WTC11 (cell line): Measurements from ENCODE around the gene ZNF304. TPM values are rescaled to one million over a fixed set of nuclear protein-coding genes. Genes with fewer than 3 reads are reported as not detected.
A peak's percentile ranks its signal among the peaks of the same experiment; 100 is the strongest.

Experiments used
- ATAC-seq: fragments of 200-7000 bp; cut with Tn5 transposase; 2 replicates; pipeline ENCODE4 v1.10.0; 2021; ENCODE audit warnings: mild to moderate bottlenecking, moderate library complexity
- CTCF ChIA-PET: fragments of 300-600 bp; sonication (Branson Sonifier 250); formaldehyde crosslinking; loops from one replicate; lab custom pipeline; 2021; ENCODE audit warnings: antibody characterized with exemption; lab: Charles Lee
- POLR2A ChIA-PET: fragments of 350-600 bp; sonication (Branson Sonifier 250); formaldehyde crosslinking; loops from one replicate; lab custom pipeline; 2021; ENCODE audit warnings: antibody characterized with exemption; lab: Charles Lee
- DNase-seq: peaks from one replicate; pipeline ENCODE4 v3.0.0; 2021; ENCODE audit warnings: low spot score
- H3K27ac Mint-ChIP-seq: 2 replicates; pipeline ENCODE4 v1.8.0; 2021; ENCODE audit warnings: mixed read lengths
- H3K27me3 Mint-ChIP-seq: 2 replicates; pipeline ENCODE4 v1.8.0; 2021; ENCODE audit warnings: low read depth, mild to moderate bottlenecking, moderate library complexity, mixed read lengths
- H3K36me3 Mint-ChIP-seq: 2 replicates; pipeline ENCODE4 v1.8.0; 2021; ENCODE audit warnings: mixed read lengths
- H3K4me1 Mint-ChIP-seq: 2 replicates; pipeline ENCODE4 v1.8.0; 2022; ENCODE audit warnings: mixed read lengths
- H3K4me3 Mint-ChIP-seq: 2 replicates; pipeline ENCODE4 v1.8.0; 2021; ENCODE audit warnings: mild to moderate bottlenecking, moderate library complexity, mixed read lengths
- H3K9me3 Mint-ChIP-seq: 2 replicates; pipeline ENCODE4 v1.8.0; 2021; ENCODE audit warnings: mixed read lengths
- AR ChIP-seq: fragments of 250-450 bp; sonication (Bioruptor Pico); IDR thresholded peaks from 2 replicates; pipeline ENCODE4 v1.9.0; 2021; ENCODE audit warnings: mild to moderate bottlenecking
- CDX4 ChIP-seq: fragments of 250-450 bp; sonication (Bioruptor Pico); IDR thresholded peaks from 2 replicates; pipeline ENCODE4 v1.9.0; 2021; ENCODE audit warnings: moderate library complexity, mild to moderate bottlenecking, inconsistent platforms, borderline replicate concordance
- CREB1 ChIP-seq: sonication (generic); formaldehyde crosslinking; IDR thresholded peaks from 2 replicates; pipeline ENCODE4 v1.8.0; 2023; ENCODE audit warnings: mild to moderate bottlenecking, missing genetic modification reagents
- CREM ChIP-seq: sonication (generic); formaldehyde crosslinking; IDR thresholded peaks from 2 replicates; pipeline ENCODE4 v1.8.1; 2022; ENCODE audit warnings: mild to moderate bottlenecking, missing genetic modification reagents, moderate library complexity
- E2F5 ChIP-seq: sonication (generic); formaldehyde crosslinking; IDR thresholded peaks from 2 replicates; pipeline ENCODE4 v1.8.1; 2022; ENCODE audit warnings: mild to moderate bottlenecking, moderate library complexity, missing genetic modification reagents
- ETV6 ChIP-seq: sonication (generic); formaldehyde crosslinking; IDR thresholded peaks from 2 replicates; pipeline ENCODE4 v1.8.1; 2022; ENCODE audit warnings: mild to moderate bottlenecking, missing genetic modification reagents
- FOXK1 ChIP-seq: sonication (generic); formaldehyde crosslinking; IDR thresholded peaks from 2 replicates; pipeline ENCODE4 v1.8.0; 2022; ENCODE audit warnings: mild to moderate bottlenecking, moderate library complexity, missing genetic modification reagents
- FOXP4 ChIP-seq: sonication (generic); formaldehyde crosslinking; IDR thresholded peaks from 2 replicates; pipeline ENCODE4 v1.8.0; 2022; ENCODE audit warnings: mild to moderate bottlenecking, missing genetic modification reagents
- GABPB1 ChIP-seq: sonication (generic); formaldehyde crosslinking; IDR thresholded peaks from 2 replicates; pipeline ENCODE4 v1.8.1; 2023; ENCODE audit warnings: mild to moderate bottlenecking, missing genetic modification reagents
- GRHL2 ChIP-seq: fragments of 250-450 bp; sonication (Bioruptor Pico); IDR thresholded peaks from 2 replicates; pipeline ENCODE4 v1.8.0; 2022; ENCODE audit warnings: mild to moderate bottlenecking, moderate library complexity; ENCODE audit not compliant: insufficient replicate concordance, severe bottlenecking
- JAZF1 ChIP-seq: fragments of 250-450 bp; sonication (Bioruptor Pico); IDR thresholded peaks from 2 replicates; pipeline ENCODE4 v1.9.0; 2021; ENCODE audit warnings: moderate library complexity, mild to moderate bottlenecking, inconsistent platforms
- MAX ChIP-seq: sonication (generic); formaldehyde crosslinking; IDR thresholded peaks from 2 replicates; pipeline ENCODE4 v1.8.0; 2022; ENCODE audit warnings: mild to moderate bottlenecking, missing genetic modification reagents
- MYBL2 ChIP-seq: sonication (generic); formaldehyde crosslinking; IDR thresholded peaks from 2 replicates; pipeline ENCODE4 v1.8.1; 2023; ENCODE audit warnings: mild to moderate bottlenecking, moderate library complexity, missing genetic modification reagents
- NFYB ChIP-seq: sonication (generic); formaldehyde crosslinking; conservative IDR thresholded peaks from 2 replicates; pipeline ENCODE4 v1.8.0; 2022; ENCODE audit warnings: low read depth, missing genetic modification reagents
- SP1 ChIP-seq: sonication (generic); formaldehyde crosslinking; conservative IDR thresholded peaks from 2 replicates; pipeline ENCODE4 v1.8.1; 2022; ENCODE audit warnings: missing genetic modification reagents
- TCF7 ChIP-seq: sonication (generic); formaldehyde crosslinking; IDR thresholded peaks from 2 replicates; pipeline ENCODE4 v1.8.0; 2022; ENCODE audit warnings: mild to moderate bottlenecking, low read depth, missing genetic modification reagents, moderate library complexity
- USF1 ChIP-seq: sonication (generic); formaldehyde crosslinking; IDR thresholded peaks from 2 replicates; pipeline ENCODE4 v1.8.0; 2022; ENCODE audit warnings: mild to moderate bottlenecking, missing genetic modification reagents
- USF2 ChIP-seq: sonication (generic); formaldehyde crosslinking; IDR thresholded peaks from 2 replicates; pipeline ENCODE4 v1.8.1; 2023; ENCODE audit warnings: mild to moderate bottlenecking, missing genetic modification reagents, moderate library complexity
- ZBTB21 ChIP-seq: sonication (generic); formaldehyde crosslinking; IDR thresholded peaks from 2 replicates; pipeline ENCODE4 v1.8.1; 2023; ENCODE audit warnings: mild to moderate bottlenecking, missing genetic modification reagents, borderline replicate concordance
- ZNF138 ChIP-seq: sonication (generic); formaldehyde crosslinking; conservative IDR thresholded peaks from 2 replicates; pipeline ENCODE4 v1.8.1; 2022; ENCODE audit warnings: mild to moderate bottlenecking, moderate library complexity, missing genetic modification reagents
- ZNF317 ChIP-seq: sonication (generic); formaldehyde crosslinking; IDR thresholded peaks from 2 replicates; pipeline ENCODE4 v1.8.1; 2023; ENCODE audit warnings: low read depth, mild to moderate bottlenecking, moderate library complexity, missing genetic modification reagents, borderline replicate concordance
- total RNA-seq: library from RNA; stranded (reverse); gene quantifications from 3 replicates; pipeline ENCODE4 v1.2.3, GENCODE V29; 2021

ZNF304 gene
- total RNA-seq, 1 experiment from 2014 or later, result 11.0 TPM

GRCh38 chr19:57362419-57362818 is 11.3 kb downstream of the ZNF304 start:
- H3K27me3 Mint-ChIP-seq, result no peaks in the 10 kb centered on the region
- H3K4me1 Mint-ChIP-seq, result peaks cover 10% of the 10 kb centered on the region
- POLR2A ChIA-PET, result no interaction called here
- DNase-seq (no peak), ATAC-seq (no peak)
- H3K36me3 Mint-ChIP-seq, result peaks cover 7% of the 10 kb centered on the region
- TF ChIP-seq MYBL2 (CRISPR knock-in tag) (no peak), NFYB (CRISPR knock-in tag) (no peak), ZNF138 (CRISPR knock-in tag) (no peak)
- H3K27ac Mint-ChIP-seq, result peak overlapping the region; percentile 99
- peak overlapping the region; percentile 96 for H3K4me3 Mint-ChIP-seq
- CTCF ChIA-PET, result interaction anchor here (0.9 to 1.4 kb wide), 2 partner anchors 12 to 27 kb away, joined by 3 to 7 read pairs; partner anchors contain the start of genes ZNF304 and ZNF548
- H3K9me3 Mint-ChIP-seq, result no peaks in the 10 kb centered on the region

GRCh38 chr19:57362997-57363687 is 12.1 kb downstream of the ZNF304 start, which contains the start of the genes TRAPPC2B and ZNF547:
TRAPPC2B (plus strand) TSS chr19:57363551; CDS start chr19:57364834, 1,283 bp downstream.
ZNF547 (plus strand) TSS chr19:57363551; CDS start chr19:57368556, 5,005 bp downstream.
- Mint-ChIP-seq H3K4me3 (peak within 1 kb of the TSS; percentile 96), H3K36me3 (peaks cover 3% of the 10 kb centered on the region; the same call in 1 of the 2 replicates), H3K27me3 (no peaks in the 10 kb centered on the region), H3K9me3 (no peaks in the 10 kb centered on the region), H3K4me1 (peaks cover 10% of the 10 kb centered on the region), H3K27ac (peak within 1 kb of the TSS; percentile 99)
- DNase-seq (peak; percentile 99), ATAC-seq (peak; percentile 99)
- ChIA-PET CTCF (interaction anchor here (0.9 to 1.4 kb wide), 2 partner anchors 12 to 26 kb away, joined by 3 to 7 read pairs; partner anchors contain the start of genes ZNF304 and ZNF548), POLR2A (interaction anchor here (0.7 kb wide), 1 partner anchor 26 kb away, joined by 3 read pairs; the partner anchor contains the start of gene ZNF548)
- TF ChIP-seq NFYB (CRISPR knock-in tag) (peak; percentile 76), MYBL2 (CRISPR knock-in tag) (peak; percentile 58; the same call in 1 of the 2 replicates), TCF7 (no peak), ZNF138 (CRISPR knock-in tag) (no peak), CREB1 (peak; percentile 69; the same call in 1 of the 2 replicates), FOXP4 (0 out of 2 replicates have a peak, but pooled peaks have one; percentile 45), ZNF317 (CRISPR knock-in tag) (no peak), CREM (CRISPR knock-in tag) (peak; percentile 96), GABPB1 (CRISPR knock-in tag) (peak; percentile 81), CDX4 (CRISPR knock-in tag) (no peak), ZBTB21 (CRISPR knock-in tag) (peak; percentile 100), JAZF1 (CRISPR knock-in tag) (no peak), SP1 (peak; percentile 89), AR (CRISPR knock-in tag) (no peak), FOXK1 (CRISPR knock-in tag) (peak; percentile 96), E2F5 (CRISPR knock-in tag) (peak; percentile 26; the same call in 1 of the 2 replicates), ETV6 (no peak; the same call in 1 of the 2 replicates), USF1 (CRISPR knock-in tag) (0 out of 2 replicates have a peak, but pooled peaks have one; percentile 22), USF2 (CRISPR knock-in tag) (peak; percentile 56), GRHL2 (CRISPR knock-in tag) (no peak), MAX (peak; percentile 82)
